ENCODE data around the gene DCBLD1. TPM values are rescaled to one million over a fixed set of nuclear protein-coding genes. Genes with fewer than 3 reads are reported as not detected.

DCBLD1 gene
- total and polyA plus RNA-seq, 11 donors, result 2.9 to 11.4 (median 4.0) TPM

GRCh38 chr6:117504478-117505144 lies 22.1 kb downstream of the DCBLD1 start:
- Histone ChIP-seq H3K9me3 (no peaks in the 10 kb centered on the region), H3K4me1 (peaks cover 0 to 13% (median 4%) of the 10 kb centered on the region in 12 donors), H3K27me3 (no peaks in the 10 kb centered on the region), H3K27ac (no peak overlapping the region), H3K36me3 (peaks cover 0 to 30% (median 16%) of the 10 kb centered on the region in 9 donors), H3K4me3 (no peak overlapping the region)
- ATAC-seq, result no peak
- TF ChIP-seq CTCF (IDR thresholded peaks at IDR 0.05), result no peak
- no peak for TF ChIP-seq POLR2A (IDR thresholded peaks at IDR 0.05)
- intact Hi-C loops (cut with DNase I), result no loop called here
- WGBS, 4 donors, result 84 to 86% (median 85%) methylated on average over 7 of the region's 7 CpGs
- no peak for DNase-seq

- Histone ChIP-seq H3K36me3 (peaks cover 0 to 30% (median 16%) of the 10 kb centered on the region in 9 donors), H3K4me3 (no peak overlapping the region), H3K27ac (no peak overlapping the region), H3K4me1 (peaks cover 0 to 13% (median 4%) of the 10 kb centered on the region in 12 donors), H3K27me3 (no peaks in the 10 kb centered on the region), H3K9me3 (no peaks in the 10 kb centered on the region)
- no peak for TF ChIP-seq CTCF (IDR thresholded peaks at IDR 0.05)
- no peak for TF ChIP-seq POLR2A (IDR thresholded peaks at IDR 0.05)
- intact Hi-C loops (cut with DNase I), result no loop called here
- whole genome bisulfite sequencing, 4 donors, result 71 to 79% (median 76%) methylated on average over 4 of the region's 4 CpGs
- ATAC-seq (no peak), DNase-seq (no peak)
These were observed 22.8 kb downstream of the DCBLD1 start for GRCh38 chr6:117505311-117505710.

- Histone ChIP-seq H3K36me3 (peaks cover 0 to 30% (median 16%) of the 10 kb centered on the region in 9 donors), H3K27me3 (no peaks in the 10 kb centered on the region), H3K4me3 (no peak overlapping the region), H3K4me1 (peaks cover 0 to 13% (median 4%) of the 10 kb centered on the region in 12 donors), H3K9me3 (no peaks in the 10 kb centered on the region), H3K27ac (no peak overlapping the region)
- DNase-seq, result no peak
- ATAC-seq, result no peak
- intact Hi-C loops (cut with DNase I), result no loop called here
- 83 to 88% (median 86%) methylated on average over 3 of the region's 3 CpGs for WGBS, 4 donors
- TF ChIP-seq CTCF (IDR thresholded peaks at IDR 0.05) (no peak), POLR2A (IDR thresholded peaks at IDR 0.05) (no peak)
These were observed 23.8 kb downstream of the DCBLD1 start for GRCh38 chr6:117506180-117506835.

- TF ChIP-seq CTCF (IDR thresholded peaks at IDR 0.05), result no peak
- TF ChIP-seq POLR2A (IDR thresholded peaks at IDR 0.05), result no peak
- no peaks in the 10 kb centered on the region for H3K9me3 ChIP-seq
- H3K4me1 ChIP-seq, result peaks cover 0 to 13% (median 4%) of the 10 kb centered on the region in 12 donors
- no peak overlapping the region for H3K4me3 ChIP-seq
- H3K27ac ChIP-seq, result no peak overlapping the region
- no peaks in the 10 kb centered on the region for H3K27me3 ChIP-seq
- 61 to 77% (median 70%) methylated on average over 2 of the region's 2 CpGs for WGBS, 4 donors
- DNase-seq, result no peak
- H3K36me3 ChIP-seq, result peaks cover 0 to 30% (median 16%) of the 10 kb centered on the region in 9 donors
- intact Hi-C loops (cut with DNase I), result no loop called here
- ATAC-seq, result no peak
These were observed 24.4 kb downstream of the DCBLD1 start for GRCh38 chr6:117506907-117507306.

Measured in heart left ventricle (tissue), 16 donors.